Activated CD8-positive, alpha-beta T cell treated with anti-CD3 and anti-CD28 coated beads, Interleukin-2, amount 10 ng/mL, durations not matched to agents 7 days and 5 days (primary cell): ENCODE measurements around the gene GLB1L. TPM values are rescaled to one million over a fixed set of nuclear protein-coding genes. Genes with fewer than 3 reads are reported as not detected.

Experiments used
- ATAC-seq: fragments of 150-1000 bp; cut with Tn5 transposase; one replicate; pipeline ENCODE4 v1.10.0; 2021; ENCODE audit warnings: moderate library complexity
- CTCF ChIA-PET: fragments of 350-600 bp; sonication (Branson Sonifier 250); formaldehyde crosslinking; loops from one replicate; lab custom pipeline; 2021; ENCODE audit warnings: antibody characterized with exemption; lab: Charles Lee
- POLR2A ChIA-PET: fragments of 350-600 bp; sonication (Branson Sonifier 250); formaldehyde crosslinking; loops from one replicate; lab custom pipeline; 2021; ENCODE audit warnings: antibody characterized with exemption; lab: Charles Lee
- DNase-seq: peaks from one replicate; pipeline ENCODE4 v3.0.0-alpha.2; 2020
- H3K27ac Mint-ChIP-seq: one replicate; pipeline ENCODE4 v1.8.0; 2021; ENCODE audit warnings: mild to moderate bottlenecking, mixed read lengths
- H3K27me3 Mint-ChIP-seq: one replicate; pipeline ENCODE4 v1.8.0; 2021; ENCODE audit warnings: low read depth, mixed read lengths
- H3K36me3 Mint-ChIP-seq: one replicate; pipeline ENCODE4 v1.8.0; 2021; ENCODE audit warnings: low read depth, mixed read lengths
- H3K4me1 Mint-ChIP-seq: one replicate; pipeline ENCODE4 v1.8.0; 2021; ENCODE audit warnings: low read depth, mixed read lengths
- H3K4me3 Mint-ChIP-seq: one replicate; pipeline ENCODE4 v1.8.0; 2021; ENCODE audit warnings: mild to moderate bottlenecking, mixed read lengths
- H3K9me3 Mint-ChIP-seq: one replicate; pipeline ENCODE4 v1.8.0; 2022; ENCODE audit warnings: mixed read lengths; ENCODE audit not compliant: insufficient read depth
- total RNA-seq, 2 experiments: library from RNA; stranded (reverse); gene quantifications; one replicate each; pipeline ENCODE4 v1.2.3, GENCODE V29; 2021

The GLB1L gene
- total RNA-seq, 2 experiments from 2014 or later = 3.4 to 4.0 TPM

DNA sequence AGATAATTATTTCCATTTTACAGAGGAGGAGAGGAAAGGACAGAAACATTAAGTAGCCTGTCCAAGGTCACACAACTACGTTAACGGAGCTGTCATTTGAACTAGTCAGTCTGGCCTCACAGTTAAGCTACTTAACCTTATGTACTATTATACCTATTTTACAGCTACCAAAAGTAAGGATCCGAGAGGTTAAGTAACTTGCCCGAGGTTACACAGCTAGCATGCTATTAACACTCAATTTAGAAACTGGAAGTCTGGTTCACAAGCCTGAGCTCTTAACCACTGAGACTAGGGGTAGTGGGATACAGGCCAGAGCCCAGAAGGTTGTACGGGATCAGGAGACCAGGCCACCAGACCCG lies 476 bp downstream of the GLB1L start:
- CTCF ChIA-PET = interaction anchor here (0.7 to 6.3 kb wide), 14 partner anchors 9 to 84 kb away, joined by 3 to 65 read pairs (median 5); partner anchors contain the start of genes ABCB6, ANKZF1, ATG9A and DNAJB2
- POLR2A ChIA-PET = interaction anchor here (0.5 to 3.9 kb wide), 15 partner anchors 9 to 85 kb away, joined by 3 to 66 read pairs (median 6); partner anchors contain the start of genes ANKZF1, ATG9A, CNPPD1 and DNAJB2
- Mint-ChIP-seq H3K9me3 (no peaks in the 10 kb centered on the region), H3K4me3 (peak overlapping the region; percentile 99), H3K27me3 (no peaks in the 10 kb centered on the region), H3K36me3 (peaks cover 41% of the 10 kb centered on the region), H3K27ac (peak overlapping the region; percentile 100), H3K4me1 (peaks cover 60% of the 10 kb centered on the region)
- DNase-seq (no peak), ATAC-seq (no peak)

DNA sequence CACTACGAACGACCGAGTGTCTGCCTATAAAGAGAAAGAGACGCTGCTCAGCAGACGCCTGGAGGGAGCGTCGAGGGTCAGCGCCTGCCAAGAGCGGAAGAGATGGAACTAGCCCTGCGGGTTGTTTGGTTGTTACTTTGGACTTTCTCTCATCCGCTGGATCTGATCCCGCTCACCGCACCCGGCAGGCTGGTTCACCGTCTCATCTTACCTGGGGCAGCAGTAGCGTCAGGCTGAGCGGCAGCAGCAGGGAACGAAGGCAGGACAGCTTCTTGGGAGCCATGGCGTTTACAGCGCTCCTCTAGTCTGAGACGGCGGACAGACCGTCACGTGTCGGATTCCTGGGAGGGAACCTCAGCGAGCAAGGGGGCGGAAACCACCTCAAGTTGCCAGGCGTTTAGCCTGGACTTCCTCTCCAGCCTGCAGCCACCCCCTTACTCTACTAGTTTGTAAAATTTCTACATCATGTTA lies 1.9 kb downstream of the GLB1L start:
- DNase-seq (no peak), ATAC-seq (no peak)
- ChIA-PET CTCF (interaction anchor here (1.9 to 3.7 kb wide), 2 partner anchors 52 kb away, joined by 6 to 29 read pairs; no protein-coding TSS in a partner anchor), POLR2A (interaction anchor here (3.9 kb wide), 1 partner anchor 14 kb away, joined by 56 read pairs; the partner anchor contains the start of genes ANKZF1 and ATG9A)
- peaks cover 31% of the 10 kb centered on the region for H3K36me3 Mint-ChIP-seq
- no peaks in the 10 kb centered on the region for H3K9me3 Mint-ChIP-seq
- H3K4me1 Mint-ChIP-seq = peaks cover 46% of the 10 kb centered on the region
- peak overlapping the region; percentile 75 for H3K27ac Mint-ChIP-seq
- no peaks in the 10 kb centered on the region for H3K27me3 Mint-ChIP-seq
- H3K4me3 Mint-ChIP-seq = peak overlapping the region; percentile 37

GRCh38 chr2:219234331-219234730 lies 10.9 kb downstream of the GLB1L start:
- no peak for DNase-seq
- Mint-ChIP-seq H3K27me3 (no peaks in the 10 kb centered on the region), H3K36me3 (peaks cover 70% of the 10 kb centered on the region), H3K9me3 (no peaks in the 10 kb centered on the region), H3K4me1 (peaks cover 33% of the 10 kb centered on the region), H3K4me3 (no peak overlapping the region), H3K27ac (peak overlapping the region; percentile 26)
- ChIA-PET POLR2A (interaction anchor here (1.0 kb wide), 1 partner anchor 10 kb away, joined by 4 read pairs; no protein-coding TSS in a partner anchor), CTCF (no interaction called here)
- ATAC-seq = no peak

GRCh38 chr2:219230059-219230540 lies 15.1 kb downstream of the GLB1L start:
- ATAC-seq (peak; percentile 21), DNase-seq (peak; percentile 64)
- Mint-ChIP-seq H3K36me3 (peaks cover 63% of the 10 kb centered on the region), H3K27me3 (no peaks in the 10 kb centered on the region), H3K4me3 (peak overlapping the region; percentile 100), H3K27ac (peak overlapping the region; percentile 100), H3K9me3 (no peaks in the 10 kb centered on the region), H3K4me1 (peaks cover 58% of the 10 kb centered on the region)
- POLR2A ChIA-PET = interaction anchor here (1.1 to 6.2 kb wide), 12 partner anchors 9 to 65 kb away, joined by 5 to 77 read pairs (median 12); partner anchors contain the start of genes ABCB6, CNPPD1, DNAJB2 and GLB1L
- CTCF ChIA-PET = interaction anchor here (0.6 to 5.5 kb wide), 13 partner anchors 9 to 449 kb away, joined by 3 to 32 read pairs (median 6); partner anchors contain the start of genes GLB1L, NHEJ1, STK16 and TUBA4B

DNA sequence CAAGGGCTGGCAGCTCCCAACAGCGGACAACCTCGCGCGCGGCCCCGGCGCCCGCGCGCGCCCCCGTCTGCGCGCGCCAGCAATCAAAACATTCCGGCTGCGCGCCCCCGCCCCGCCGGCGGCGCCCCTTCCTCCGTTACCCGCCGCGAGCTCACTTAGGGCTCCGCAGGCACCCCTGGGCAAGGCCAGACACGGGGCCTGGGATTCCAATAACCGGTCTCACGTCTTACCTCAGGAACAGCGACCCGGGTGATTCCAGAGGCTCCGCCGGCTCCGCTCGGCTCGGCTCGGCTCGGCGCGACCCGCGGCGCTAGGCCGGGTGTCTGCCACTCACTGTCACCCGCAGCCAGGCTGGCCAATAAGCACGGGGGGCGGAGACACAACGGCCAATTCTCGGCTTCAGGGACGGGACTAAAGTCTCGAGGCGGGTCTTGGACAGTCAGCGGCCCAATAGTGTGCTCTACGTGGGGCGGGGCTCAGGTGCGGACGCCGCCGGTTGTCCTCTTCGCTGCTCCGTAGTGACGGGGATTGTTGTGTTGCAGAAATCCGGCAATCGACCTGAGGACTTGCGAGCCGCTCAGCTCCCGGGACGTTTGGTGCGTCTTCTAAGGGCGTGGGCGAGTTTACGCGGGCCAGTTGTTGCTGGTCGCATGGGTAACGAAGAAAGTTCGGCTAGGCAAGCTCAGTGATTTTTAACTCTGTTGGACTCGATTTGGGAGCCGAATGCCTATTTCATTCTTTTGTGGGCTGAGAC lies 15.8 kb downstream of the GLB1L start, which contains the start of the genes ANKZF1 and ATG9A:
ANKZF1 (plus strand) TSS at position 502 of the 754 bp plus-strand sequence. CDS start 452 bp downstream, outside the sequence.
ATG9A (minus strand) TSS at position 332 of the 754 bp plus-strand sequence. CDS start 1,612 bp downstream, outside the sequence.
- Mint-ChIP-seq H3K4me3 (peak within 1 kb of the TSS; percentile 100), H3K9me3 (no peaks in the 10 kb centered on the region), H3K36me3 (peaks cover 65% of the 10 kb centered on the region), H3K4me1 (peaks cover 61% of the 10 kb centered on the region), H3K27me3 (no peaks in the 10 kb centered on the region), H3K27ac (peak within 1 kb of the TSS; percentile 100)
- DNase-seq (peak; percentile 100), ATAC-seq (peak; percentile 98)
- ChIA-PET CTCF (interaction anchor here (0.6 to 5.5 kb wide), 16 partner anchors 10 to 450 kb away, joined by 3 to 32 read pairs (median 6); partner anchors contain the start of genes GLB1L, NHEJ1, STK16 and TUBA4B), POLR2A (interaction anchor here (0.8 to 6.2 kb wide), 16 partner anchors 8 to 66 kb away, joined by 3 to 77 read pairs (median 8); partner anchors contain the start of genes ABCB6, CNPPD1, DNAJB2 and GLB1L)

DNA sequence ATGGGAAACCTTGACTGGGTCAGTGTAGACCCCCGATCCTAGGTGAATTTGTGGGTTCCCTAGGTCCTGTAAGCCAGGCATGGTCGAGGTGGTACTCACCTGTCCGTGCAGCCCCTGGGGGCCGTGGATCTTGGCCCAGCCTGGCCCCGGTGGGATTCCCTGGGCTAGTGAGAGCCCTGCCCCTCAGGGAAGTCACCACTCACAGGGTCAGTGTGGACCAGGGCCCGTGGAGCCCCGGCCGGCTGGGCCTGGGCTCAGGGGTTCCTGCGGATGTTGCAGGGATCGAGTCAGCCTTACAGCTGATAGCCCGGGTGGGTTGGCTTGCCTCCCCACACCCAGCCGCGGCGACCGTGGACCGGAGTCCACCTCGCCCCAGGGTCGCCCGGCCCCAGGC lies 16.3 kb downstream of the GLB1L start:
- peak overlapping the region; percentile 67 for H3K27ac Mint-ChIP-seq
- POLR2A ChIA-PET = interaction anchor here (0.8 to 6.2 kb wide), 14 partner anchors 9 to 66 kb away, joined by 3 to 77 read pairs (median 10); partner anchors contain the start of genes ABCB6, CNPPD1, DNAJB2 and GLB1L
- peak overlapping the region; percentile 84 for H3K4me3 Mint-ChIP-seq
- no peak for DNase-seq
- H3K36me3 Mint-ChIP-seq = peaks cover 65% of the 10 kb centered on the region
- no peaks in the 10 kb centered on the region for H3K9me3 Mint-ChIP-seq
- CTCF ChIA-PET = interaction anchor here (0.9 to 5.5 kb wide), 12 partner anchors 10 to 69 kb away, joined by 3 to 32 read pairs (median 6); partner anchors contain the start of genes GLB1L, STK16 and TUBA4B
- peaks cover 59% of the 10 kb centered on the region for H3K4me1 Mint-ChIP-seq
- peak; percentile 26 for ATAC-seq
- H3K27me3 Mint-ChIP-seq = no peaks in the 10 kb centered on the region

DNA sequence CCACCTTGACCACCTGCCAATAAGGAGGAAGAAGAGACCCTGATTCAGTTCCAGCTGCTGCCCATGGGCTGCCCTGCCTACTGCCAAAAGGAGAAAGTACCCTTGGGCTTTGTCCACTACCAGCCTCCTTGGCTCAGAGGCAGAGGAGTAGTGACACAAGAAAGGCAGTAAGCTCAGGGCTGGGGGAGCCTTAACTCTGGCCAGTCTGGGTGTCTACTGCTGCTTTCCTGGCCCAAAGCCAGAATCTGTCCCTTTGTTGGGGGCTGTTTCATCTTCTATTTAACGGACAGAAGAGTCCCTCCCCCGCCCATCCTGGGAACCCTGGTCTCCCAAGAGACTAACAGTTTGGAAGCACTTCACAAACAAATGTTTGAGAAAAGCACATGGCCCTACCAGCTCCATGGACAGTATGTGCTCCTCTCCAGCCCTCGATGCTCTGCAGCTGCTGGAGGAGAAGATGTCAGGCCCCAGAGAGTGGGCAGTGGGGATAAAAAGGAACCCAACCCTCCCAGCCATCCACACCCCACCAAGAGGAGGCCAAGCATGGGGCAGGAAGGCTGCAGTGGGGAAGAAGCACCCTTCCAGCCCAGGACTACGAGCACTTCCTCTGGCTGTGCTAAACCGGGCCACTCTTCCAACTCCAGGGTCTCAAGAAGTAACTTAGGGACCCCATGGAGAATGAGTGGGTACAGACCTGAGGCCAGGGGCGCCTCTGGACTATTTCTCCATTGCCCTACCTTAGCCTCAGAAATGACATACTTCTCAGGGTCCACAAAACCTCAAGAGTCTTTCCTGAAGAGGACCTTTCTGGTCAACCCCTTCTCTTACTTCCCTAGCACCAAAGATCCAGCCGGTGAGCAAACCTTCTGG lies 17.0 kb downstream of the GLB1L start:
- H3K4me1 Mint-ChIP-seq = peaks cover 59% of the 10 kb centered on the region
- H3K27ac Mint-ChIP-seq = peak overlapping the region; percentile 67
- H3K9me3 Mint-ChIP-seq = no peaks in the 10 kb centered on the region
- ATAC-seq (no peak), DNase-seq (no peak)
- ChIA-PET CTCF (interaction anchor here (0.7 to 5.5 kb wide), 15 partner anchors 9 to 70 kb away, joined by 3 to 32 read pairs (median 5); partner anchors contain the start of genes CNPPD1, GLB1L, NHEJ1 and STK16), POLR2A (interaction anchor here (0.7 to 6.2 kb wide), 12 partner anchors 9 to 67 kb away, joined by 3 to 77 read pairs (median 6); partner anchors contain the start of genes ABCB6, CNPPD1, GLB1L and STK16)
- H3K4me3 Mint-ChIP-seq = peak overlapping the region; percentile 84
- no peaks in the 10 kb centered on the region for H3K27me3 Mint-ChIP-seq
- H3K36me3 Mint-ChIP-seq = peaks cover 65% of the 10 kb centered on the region

- CTCF ChIA-PET = interaction anchor here (5.5 kb wide), 1 partner anchor 69 kb away, joined by 32 read pairs; no protein-coding TSS in a partner anchor
- Mint-ChIP-seq H3K9me3 (no peaks in the 10 kb centered on the region), H3K36me3 (peaks cover 64% of the 10 kb centered on the region), H3K4me3 (no peak overlapping the region), H3K4me1 (peaks cover 35% of the 10 kb centered on the region), H3K27me3 (no peaks in the 10 kb centered on the region), H3K27ac (no peak overlapping the region)
- DNase-seq = no peak
- no peak for ATAC-seq
- POLR2A ChIA-PET = interaction anchor here (0.6 kb wide), 1 partner anchor 106 kb away, joined by 3 read pairs; no protein-coding TSS in a partner anchor
Measured at GRCh38 chr2:219225350-219225749, 19.9 kb downstream of the GLB1L start.

DNA sequence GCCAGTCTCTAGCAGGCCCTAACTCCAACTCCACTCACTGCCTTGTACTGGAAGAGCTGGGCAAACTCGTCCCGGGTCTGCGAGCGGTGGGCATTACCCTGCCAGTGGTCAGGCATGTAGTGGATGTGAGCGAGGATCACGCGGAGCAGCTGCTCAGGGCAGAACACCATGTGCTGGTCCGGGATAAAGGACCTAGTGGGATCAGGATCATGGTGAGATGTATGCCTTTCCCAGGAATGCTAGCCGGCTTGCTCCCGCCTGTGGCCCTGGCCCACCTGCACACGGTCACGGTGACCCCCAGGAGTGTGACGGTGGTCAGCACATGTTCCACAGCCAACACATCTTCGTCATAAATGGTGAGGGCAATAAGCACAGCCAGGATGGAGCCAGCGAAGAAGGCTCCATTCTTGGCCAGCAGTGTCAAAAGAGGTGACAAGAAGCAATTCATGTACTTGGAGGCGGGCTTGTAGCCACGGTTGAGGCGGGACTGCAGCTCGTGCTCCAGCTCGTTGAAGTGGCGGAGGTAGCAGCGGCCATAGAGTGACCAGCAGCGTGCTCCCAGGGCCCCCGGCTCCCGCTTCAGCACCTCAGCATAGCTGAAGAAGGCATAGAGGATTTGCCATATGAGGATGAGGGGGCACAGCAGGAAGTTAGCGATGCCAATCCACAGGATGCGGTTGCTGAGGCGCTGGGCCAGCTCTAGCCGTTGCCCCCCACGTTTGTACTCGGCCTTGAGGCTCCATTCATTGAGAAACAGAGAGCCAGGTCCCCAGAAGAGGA lies 21.2 kb downstream of the GLB1L start:
- DNase-seq = no peak
- H3K4me1 Mint-ChIP-seq = peaks cover 38% of the 10 kb centered on the region
- ChIA-PET CTCF (interaction anchor here (1.2 kb wide), 1 partner anchor 71 kb away, joined by 5 read pairs; no protein-coding TSS in a partner anchor), POLR2A (interaction anchor here (0.6 to 1.1 kb wide), 2 partner anchors 30 kb away, joined by 3 to 5 read pairs; partner anchors contain the start of gene TUBA4A)
- ATAC-seq = no peak
- H3K36me3 Mint-ChIP-seq = peaks cover 70% of the 10 kb centered on the region
- no peak overlapping the region for H3K4me3 Mint-ChIP-seq
- no peaks in the 10 kb centered on the region for H3K9me3 Mint-ChIP-seq
- no peak overlapping the region for H3K27ac Mint-ChIP-seq
- no peaks in the 10 kb centered on the region for H3K27me3 Mint-ChIP-seq
